ENCODE data around the gene FUT6.
"Not testable (repeated sequence)": the region's sequence is repeated elsewhere in the genome, so short reads cannot be mapped to it uniquely, and the experiment has no call there.

Gene FUT6

DNA sequence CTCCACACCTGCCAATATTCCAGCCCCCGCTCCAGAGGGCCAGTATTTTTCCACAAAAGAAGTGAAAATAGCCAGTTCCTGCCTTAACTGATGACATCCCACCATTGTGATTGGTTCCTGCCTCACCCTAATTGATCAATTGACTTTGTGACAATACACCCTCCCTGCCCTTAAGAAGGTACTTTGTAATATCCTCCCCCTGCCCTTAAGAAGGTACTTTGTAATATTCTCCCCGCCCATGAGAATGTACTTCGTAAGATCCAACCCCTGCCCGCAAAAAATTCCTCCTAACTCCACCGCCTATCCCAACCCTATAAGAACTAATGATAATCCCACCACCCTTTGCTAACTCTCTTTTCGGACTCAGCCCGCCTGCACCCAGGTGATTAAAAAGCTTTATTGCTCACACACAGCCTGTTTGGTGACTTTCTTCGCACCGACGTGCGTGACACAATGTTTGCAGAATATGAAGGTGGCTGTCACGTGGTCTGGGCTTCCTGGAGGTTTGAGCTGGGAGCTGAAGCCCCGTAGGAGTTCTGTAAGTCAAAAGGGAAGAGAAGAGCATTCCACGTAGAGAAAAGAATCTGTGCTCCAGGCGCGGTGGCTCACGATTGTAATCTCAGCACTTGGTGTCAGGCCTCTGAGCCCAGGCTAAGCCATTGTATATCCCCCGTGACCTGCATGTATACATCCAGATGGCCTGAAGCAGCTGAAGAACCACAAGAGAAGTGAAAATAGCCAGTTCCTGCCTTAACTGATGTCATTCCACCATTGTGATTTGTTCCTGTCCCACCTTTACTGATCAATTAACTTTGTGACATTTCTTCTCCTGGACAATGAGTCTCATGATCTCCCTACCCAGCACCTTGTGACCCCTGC is 17.9 kb upstream of the FUT6 start:
- no peak for DNase-seq

DNA sequence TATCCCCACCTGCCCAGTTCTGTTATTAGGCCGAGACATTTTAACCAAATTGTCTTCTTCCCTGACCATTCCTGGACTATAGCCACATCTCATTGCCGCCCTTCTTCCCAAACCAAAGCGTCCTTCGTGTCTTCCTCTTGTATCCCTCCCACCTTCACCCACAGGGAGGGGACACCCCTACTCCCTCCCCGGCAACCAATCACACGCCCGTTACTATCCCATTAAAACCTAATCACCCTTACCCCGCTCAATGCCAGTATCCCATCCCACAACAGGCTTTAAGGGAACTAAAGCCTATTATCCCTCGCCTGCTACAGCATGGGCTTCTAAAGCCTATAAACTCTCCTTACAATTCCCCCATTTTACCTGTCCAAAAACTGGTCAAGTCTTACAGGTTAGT is 15.6 kb upstream of the FUT6 start:
- not testable (repeated sequence) for DNase-seq

DNA sequence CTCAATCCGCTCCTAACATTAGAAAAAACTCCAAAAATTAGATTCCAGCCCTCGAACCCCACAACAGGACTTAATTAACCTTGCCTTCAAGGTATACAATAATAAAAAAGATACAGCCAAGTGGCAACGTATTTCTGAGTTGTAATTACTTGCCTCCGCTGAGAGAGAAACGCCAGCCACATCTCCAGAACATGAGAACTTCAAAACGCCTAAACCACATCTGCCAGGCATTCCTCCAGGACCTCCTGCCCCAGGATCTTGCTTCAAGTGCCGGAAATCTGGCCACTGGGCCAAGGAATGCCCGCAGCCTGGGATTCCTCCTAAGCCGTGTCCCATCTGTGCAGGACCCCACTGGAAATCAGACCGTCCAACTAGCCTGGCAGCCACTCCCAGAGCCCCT is 14.6 kb upstream of the FUT6 start:
- DNase-seq, result not testable (repeated sequence)

DNA sequence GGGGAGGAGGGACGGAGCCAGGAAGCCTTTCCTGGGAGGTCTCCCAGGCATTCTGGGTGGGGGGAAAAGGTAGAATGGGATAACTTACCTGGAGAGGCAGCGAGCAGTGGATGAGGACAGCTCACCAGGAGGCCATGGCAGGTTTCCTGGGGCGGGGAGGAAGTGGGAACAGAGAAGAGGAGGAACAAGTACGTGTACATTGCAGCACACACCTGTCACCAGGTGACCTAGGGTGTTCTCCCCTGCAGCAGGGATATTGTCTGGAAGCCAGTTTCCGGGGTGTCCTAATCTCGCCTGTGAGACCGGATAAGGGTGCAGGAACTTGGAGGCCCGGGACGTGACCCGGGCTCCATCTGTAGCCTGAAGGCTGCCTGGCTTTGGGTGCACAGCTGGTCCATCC is 11.8 kb upstream of the FUT6 start, which contains the start of gene FUT3:
FUT3 (minus strand) TSS at position 148 of the 400 bp plus-strand sequence.
- DNase-seq, result no peak

DNA sequence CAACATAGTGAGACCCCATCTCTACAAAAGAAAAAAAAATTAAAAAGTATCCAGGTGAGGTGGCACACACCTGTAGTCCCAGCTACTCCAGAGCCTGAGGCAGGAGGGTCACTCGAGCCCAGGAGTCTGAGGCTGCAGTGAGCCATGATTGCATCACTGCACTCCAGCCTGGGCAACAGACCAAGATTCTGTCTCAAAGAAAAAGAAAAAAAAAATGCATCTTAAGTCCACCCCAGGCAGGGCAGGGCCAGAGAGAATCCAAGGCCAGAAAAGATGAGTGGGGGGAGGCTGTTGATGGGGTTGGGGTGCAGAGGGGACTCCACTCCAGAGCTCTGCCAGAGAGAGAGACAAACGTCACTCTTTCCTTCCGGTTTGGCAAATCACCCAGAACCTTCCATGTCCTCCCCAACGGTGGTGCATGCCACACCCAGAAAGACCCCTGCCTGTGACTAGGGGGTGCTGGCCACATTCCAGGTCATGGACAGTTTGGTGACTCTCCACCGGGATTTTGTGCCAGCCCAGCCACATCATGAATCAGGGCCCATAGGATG is 11.3 kb upstream of the FUT6 start:
- DNase-seq, result no peak

DNA sequence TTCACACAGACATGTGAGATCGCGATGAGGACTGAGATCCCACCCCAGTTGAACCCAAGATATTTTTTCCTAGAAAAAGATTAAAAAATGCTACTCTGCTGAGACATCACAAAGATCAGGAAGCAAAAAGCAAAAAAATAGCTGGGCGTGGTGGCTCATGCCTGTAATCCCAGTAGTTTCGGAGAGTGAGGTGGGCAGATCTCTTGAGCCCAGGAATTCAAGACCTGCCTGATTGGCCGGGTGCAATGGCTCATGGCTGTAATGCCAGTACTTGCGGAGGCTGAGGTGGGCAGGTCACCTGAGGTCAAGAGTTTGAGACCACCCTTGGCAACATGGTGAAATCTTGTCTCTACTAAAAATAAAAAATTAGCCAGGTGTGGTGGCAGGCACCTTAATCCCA is 10.7 kb upstream of the FUT6 start:
- DNase-seq, result no peak

DNA sequence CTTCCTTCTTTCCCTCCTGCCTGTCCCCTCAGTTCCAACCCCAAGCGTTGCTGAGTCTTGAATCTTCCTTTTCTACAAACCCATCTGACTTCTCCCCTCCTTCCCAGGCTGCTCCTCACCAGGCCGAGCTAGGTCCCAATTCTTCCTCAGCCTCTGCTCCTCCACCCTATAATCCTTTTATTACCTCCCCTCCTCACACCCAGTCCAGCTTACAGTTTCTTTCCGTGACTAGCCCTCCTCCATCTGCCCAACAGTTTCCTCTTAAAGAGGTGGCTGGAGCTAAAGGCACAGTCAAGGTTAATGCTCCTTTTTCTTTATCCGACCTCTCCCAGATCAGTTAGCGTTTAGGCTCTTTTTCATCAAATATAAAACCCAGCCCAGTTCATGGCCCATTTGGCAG is 9.1 kb upstream of the FUT6 start:
- DNase-seq, result not testable (repeated sequence)

DNA sequence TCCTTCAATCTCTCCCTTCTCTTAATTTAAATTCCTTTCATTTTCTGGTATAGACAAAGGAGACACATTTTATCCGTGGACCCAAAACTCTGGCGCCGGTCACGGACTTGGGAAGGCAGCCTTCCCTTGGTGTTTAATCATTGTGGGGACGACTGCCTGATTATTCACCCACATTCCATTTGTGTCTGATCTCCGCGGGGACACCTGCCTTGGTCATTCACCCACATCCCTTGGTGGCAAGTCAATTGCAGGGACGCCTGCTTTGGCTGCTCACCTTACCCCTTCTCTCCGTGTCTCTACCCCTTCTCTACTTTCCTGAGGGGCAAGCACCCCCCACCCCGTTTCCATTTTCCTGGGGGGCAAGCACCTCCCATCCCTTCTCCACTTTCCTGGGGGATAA is 8.3 kb upstream of the FUT6 start:
- DNase-seq, result not testable (repeated sequence)

DNA sequence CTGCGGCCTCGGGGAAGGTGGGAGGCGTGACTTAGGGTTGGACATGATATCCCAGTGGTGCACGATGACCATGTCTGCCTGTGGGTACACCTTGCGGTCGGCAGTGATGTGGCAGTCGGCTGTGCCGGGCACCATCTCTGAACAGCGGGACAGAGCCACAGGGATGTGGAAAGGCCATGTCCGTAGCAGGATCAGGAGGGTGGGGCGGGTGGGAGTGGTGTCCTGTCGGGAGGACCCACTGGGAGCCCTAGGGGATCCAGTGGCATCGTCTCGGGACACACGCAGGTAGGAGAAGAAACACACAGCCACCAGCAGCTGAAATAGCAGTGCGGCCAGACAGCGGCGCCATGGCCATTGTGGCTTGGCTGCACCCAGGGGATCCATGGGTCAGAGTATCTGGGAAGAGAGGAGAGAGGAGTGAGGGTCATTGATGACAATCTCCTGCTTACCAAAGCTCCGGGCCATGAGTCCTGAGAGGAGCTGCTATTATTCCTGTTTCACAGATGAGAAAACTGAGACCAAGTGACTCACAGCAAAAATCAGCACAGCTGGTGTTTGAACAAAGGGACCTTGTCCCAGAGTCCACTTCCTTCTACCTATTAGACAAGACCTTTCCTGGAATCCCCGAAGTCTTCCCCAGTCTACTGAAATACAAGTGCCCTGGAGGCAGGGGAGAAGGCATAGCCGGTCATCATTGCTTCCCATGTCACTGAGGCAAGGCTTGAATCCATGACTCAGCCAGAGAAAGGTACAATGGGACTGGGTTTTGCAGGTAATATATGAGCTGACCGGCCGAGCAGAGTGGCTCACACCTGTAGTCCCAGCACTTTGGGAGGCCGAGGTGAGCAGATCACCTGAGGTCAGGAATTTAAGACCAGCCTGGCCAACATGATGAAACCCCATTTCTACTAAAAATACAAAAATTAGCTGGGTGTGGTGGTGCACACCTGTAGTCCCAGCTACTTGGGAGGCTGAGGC is 5.2 kb upstream of the FUT6 start:
- DNase-seq, result no peak

DNA sequence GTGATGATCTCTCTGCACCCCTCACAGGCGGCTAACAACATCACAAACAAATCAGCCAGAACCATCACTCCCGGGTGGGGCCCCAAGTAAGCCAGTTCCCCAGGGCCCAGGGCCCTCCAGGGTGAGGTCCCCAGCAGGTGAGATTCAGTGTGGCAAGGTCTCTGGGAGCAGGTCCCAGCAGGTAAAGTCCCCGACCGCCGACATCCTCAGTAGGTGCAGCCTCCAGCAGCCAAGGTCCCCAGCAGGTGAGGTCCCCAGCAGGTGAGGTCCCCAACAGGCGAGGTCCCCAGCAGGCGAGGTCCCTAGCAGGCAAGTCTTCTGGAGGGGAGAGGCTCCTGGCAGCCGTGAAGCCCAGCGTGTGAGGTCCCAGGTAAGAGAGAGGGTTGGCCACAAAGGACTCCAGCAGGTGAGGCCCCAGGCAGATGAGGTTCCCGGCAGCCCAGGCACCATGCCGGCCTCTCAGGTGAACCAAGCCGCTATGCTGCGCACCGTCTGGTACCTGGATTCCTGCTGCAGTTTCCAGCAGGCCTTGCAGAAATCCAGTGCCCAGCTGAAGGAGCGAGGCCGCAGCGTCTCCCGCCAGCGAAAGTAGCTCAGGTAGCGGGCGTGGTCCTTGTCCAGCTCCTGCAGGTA is 3.9 kb upstream of the FUT6 start:
- DNase-seq, result no peak

DNA sequence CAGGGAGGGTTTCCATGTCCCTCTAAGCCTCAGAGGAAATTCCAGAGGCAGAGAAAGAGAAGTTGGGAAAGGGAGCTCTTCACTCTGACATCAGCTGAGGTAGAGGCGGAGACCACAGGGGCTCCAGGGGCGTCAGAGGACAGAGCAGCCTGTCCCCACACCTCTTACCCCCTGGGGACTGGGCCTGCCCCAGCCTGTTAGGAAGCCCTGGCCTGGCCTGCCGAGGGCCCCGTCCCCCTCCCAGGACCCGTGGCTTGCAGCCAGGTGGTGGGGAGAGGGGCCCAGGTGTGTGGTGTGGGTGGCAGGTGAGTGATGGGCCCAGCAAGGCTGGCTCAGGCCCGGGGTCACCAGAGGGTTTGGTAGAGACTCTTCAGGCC is 2.2 kb upstream of the FUT6 start:
- DNase-seq, result peak; percentile 73

DNA sequence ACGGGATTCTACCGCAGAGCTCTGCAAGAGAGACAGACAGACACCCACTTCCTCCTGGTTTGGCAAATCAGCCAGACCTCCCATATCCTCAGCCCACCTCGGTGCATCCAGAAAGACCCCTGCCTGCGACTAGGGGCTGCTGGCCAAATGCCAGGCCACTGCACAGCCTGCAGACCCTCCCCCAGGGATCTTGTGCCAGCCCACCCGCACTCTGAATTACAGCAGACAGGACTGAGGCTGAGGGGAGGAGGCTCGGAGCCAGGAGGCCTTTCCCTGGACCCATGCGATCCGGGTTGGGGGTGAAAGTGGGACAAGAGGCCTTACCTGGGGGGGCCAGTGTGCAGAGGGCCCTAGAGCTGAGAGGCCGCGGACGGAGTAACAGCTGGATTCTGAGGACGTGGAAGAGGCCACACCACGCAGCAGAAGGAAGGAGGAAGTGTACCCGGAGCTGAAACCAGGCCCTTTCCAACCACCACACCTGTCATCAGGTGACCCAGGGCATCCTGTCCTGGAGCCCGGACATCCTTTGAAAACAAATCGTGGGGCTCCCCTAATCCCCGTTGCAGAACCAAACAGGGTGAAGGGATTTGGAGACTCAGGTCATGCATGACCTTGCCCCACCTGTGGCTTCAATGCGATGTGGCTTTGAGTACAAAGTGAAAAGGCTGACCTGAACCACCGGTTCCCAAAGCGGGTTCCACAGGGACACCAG is 993 bp downstream of the FUT6 start:
- DNase-seq, result no peak

DNA sequence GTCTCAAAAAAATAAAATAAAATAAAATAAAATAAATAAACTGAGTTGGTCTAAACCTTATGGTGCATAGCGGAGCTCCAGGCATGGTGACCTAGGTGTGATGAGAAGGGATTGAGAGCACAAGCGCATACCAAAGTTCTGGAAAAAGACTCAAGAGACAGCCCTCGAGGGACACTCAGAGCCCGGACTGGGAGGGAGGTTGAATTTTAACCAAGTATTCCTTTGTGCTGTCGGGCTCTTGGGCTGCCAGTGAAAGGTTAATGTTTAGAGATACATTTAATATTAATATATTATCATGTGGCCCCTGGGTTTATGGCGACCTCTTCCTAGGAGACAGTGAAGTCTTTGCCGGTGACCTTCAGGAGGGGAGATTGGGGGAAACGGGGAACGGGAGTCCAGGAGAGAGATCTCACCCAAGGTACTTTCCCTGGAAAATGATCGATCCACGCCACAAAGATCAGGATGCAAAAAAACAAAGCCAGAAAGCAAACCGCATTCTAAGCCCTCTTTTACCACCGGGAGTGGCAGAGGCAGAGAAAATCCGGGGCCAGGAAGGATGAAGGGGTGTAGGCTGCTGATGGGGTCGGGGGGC is 1.6 kb downstream of the FUT6 start:
- DNase-seq, result no peak

DNA sequence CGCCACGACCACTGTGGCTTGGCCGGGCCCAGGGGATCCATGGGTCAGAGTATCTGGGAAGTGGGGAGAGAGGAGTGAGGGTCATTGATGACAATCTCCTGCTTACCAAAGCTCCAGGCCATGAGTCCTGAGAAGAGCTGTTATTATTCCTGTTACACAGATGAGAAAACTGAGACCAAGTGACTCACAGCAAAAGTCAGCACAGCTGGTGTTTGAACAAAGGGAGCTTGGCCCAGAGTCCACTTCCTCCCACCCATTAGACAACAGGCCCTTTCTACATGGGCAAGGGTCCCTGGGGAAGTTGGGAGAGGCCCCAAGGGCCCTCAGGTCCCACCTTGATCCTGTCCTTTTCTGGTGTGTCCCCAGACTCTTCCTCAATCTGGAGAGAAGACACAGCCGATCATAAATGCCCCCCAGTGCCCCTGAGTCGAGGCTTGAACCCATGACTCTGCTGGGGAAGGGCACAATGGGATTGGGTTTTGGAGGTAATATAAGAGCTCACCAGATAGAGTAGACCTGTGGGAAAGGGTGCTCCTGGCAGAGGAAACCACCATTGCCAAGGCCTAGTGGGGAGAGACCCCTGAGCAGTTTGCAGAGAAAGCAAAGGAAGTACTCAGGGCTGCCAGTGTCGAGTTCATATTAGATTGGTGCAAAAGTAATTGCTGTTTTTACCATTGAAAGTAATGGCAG is 6.8 kb downstream of the FUT6 start:
- no peak for DNase-seq

DNA sequence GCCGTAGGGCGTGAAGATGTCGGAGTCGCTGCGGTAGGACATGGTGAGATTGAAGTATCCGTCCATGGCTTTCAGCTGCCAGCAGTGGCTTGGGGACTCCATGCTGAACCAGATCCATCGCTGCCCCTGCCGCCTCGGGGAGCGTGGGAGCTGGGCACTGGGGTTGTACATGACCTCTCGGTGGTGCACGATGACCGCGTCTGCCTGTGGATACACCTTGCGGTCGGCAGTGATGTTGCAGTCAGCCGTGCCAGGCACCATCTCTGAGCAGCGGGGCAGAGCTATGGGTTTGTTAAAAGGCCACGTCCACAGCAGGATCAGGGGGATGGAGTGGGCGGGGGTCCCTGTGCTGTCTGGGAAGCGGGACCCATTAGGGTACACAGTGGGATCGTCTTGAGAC is 7.4 kb downstream of the FUT6 start:
- no peak for DNase-seq

DNA sequence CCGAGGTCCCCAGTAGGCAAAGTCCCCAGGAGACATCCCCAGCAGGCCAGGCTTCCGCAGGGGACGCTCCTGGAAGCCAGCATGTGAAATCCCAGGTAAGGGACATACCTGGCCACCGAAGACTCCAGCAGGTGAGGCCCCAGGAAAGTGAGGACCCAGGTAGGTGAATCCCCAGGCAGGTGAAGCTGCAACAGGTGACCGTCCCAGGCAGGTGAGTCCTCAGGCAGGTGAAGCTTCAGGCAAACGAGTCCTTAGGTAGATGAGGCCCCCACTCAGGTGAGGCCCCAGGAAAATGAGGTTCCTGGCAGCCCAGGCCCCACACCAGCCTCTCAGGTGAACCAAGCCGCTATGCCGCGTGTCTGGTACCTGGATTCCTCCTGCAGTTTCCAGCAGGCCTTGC is 8.3 kb downstream of the FUT6 start:
- no peak for DNase-seq

DNA sequence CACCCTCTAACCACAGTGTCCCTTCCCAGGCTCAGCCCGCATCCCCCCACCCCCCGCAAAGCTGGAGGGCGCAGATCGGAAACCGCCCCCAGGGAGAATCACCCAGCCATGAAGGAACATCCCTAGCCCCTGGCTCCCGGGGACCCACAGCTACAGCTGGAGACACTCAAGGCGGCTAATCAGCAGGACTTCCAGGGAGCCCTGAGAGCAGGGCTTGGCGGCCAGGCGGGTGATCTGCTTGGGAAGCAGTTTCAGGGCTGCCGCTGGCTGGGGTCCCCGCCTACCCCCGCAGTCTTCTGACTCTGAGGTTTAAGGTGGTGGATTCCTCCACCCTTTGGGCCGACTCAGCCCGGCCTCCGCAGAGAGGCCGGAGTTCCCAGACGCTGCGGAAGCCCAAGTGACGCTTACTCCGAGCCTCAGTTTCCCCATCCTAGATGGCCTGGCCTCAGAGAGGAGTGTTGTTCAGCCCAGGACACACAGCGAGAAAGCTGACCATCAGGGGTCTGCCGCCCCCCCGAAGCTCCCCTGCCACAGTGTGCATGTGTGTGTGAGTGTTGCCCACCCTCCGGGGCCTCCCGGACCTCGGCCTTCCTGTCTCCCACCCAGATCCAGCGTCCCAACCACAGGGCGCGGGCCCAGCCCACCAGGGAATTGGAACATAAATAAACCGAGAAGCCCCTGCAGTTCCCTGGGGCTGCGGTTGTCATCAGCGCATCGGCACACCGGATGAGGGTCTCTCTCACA is 9.8 kb downstream of the FUT6 start:
- no peak for DNase-seq

DNA sequence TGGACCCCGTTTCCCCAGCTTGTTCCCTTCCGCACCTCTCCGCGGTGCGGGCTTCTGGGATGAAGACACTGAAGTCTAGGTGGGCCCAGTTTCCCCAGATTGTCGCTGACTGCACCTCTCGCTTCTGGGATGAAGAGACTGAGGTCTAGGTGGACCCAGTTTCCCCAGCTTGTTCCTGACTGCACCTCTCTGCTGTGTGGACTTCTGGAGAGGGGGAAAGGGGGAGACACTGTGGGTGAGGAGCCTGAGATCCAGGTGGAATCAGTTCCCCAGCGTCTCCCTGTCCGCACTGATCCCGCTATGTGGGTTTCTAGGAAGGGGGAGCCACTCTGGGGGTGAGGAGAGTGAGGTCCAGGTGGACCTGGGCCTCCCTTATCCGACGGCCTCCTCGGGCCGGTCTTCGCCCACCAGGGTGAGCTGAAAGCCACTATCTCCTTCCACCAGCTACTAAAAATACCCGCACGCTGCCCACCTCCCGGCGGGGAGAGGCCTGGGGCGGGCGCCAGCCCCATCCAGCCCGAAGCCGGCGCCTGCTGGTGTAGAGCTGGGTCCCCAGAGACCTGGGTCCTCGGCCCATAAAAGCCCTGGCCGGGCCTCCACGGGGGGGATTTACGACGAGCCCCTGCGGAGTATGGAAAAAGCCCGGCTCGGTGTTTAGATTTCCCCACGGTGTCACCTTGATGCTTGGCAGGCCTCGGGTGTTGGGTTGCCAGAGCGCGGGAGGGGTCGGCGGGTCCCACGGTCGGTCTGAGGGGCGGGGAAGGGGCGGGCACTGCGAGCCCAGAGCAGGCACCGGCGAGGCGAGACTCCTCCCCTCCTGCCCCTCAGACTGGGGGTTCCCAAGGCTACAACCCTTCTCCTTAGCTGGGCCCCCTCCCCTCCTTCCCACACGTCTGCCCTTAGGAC is 10.6 kb downstream of the FUT6 start:
- peak; percentile 82 for DNase-seq

DNA sequence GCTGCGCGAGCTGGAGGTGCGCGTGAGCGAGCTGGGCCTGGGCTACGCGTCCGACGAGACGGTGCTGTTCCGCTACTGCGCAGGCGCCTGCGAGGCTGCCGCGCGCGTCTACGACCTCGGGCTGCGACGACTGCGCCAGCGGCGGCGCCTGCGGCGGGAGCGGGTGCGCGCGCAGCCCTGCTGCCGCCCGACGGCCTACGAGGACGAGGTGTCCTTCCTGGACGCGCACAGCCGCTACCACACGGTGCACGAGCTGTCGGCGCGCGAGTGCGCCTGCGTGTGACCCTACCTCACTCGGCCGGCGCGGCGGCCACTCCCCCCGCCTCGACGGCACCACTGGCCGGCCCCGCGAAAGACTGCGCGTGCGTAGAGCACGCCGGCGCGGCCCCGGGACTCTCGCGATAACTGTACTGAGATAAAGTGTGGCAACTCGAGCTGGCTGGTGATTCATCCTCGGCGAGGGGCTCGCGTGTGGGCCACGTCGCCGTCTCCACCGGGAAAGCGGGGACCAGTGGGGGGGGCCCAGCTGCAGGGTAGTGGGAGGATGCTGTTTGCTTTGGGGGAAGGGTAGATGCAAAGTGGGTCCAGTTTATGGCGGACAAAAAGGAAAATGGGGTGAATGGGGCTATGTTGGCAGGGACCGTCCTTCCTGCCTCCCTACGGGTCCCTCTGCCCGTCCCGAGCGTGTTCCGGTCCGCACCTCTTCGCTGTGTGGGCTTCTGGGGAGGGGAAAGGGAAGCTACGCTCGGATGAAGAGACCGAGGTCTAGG is 11.4 kb downstream of the FUT6 start:
- peak; percentile 95 for DNase-seq

All from NCI-H2171 treated with DMSO at 0.1 percent for 48 hours (cell line).